Activated naive CD4-positive, alpha-beta T cell treated with anti-CD3 and anti-CD28 coated beads, Interleukin-2, amount 50 U/mL, for 16 hours (primary cell): ENCODE results near the gene ZNF823.
"Not testable (repeated sequence)": the region's sequence is repeated elsewhere in the genome, so short reads cannot be mapped to it uniquely, and the experiment has no call there.

ENCODE experiments used
- DNase-seq: peaks from one replicate; pipeline ENCODE4 v3.0.0-alpha.2; 2020

Gene ZNF823

DNA sequence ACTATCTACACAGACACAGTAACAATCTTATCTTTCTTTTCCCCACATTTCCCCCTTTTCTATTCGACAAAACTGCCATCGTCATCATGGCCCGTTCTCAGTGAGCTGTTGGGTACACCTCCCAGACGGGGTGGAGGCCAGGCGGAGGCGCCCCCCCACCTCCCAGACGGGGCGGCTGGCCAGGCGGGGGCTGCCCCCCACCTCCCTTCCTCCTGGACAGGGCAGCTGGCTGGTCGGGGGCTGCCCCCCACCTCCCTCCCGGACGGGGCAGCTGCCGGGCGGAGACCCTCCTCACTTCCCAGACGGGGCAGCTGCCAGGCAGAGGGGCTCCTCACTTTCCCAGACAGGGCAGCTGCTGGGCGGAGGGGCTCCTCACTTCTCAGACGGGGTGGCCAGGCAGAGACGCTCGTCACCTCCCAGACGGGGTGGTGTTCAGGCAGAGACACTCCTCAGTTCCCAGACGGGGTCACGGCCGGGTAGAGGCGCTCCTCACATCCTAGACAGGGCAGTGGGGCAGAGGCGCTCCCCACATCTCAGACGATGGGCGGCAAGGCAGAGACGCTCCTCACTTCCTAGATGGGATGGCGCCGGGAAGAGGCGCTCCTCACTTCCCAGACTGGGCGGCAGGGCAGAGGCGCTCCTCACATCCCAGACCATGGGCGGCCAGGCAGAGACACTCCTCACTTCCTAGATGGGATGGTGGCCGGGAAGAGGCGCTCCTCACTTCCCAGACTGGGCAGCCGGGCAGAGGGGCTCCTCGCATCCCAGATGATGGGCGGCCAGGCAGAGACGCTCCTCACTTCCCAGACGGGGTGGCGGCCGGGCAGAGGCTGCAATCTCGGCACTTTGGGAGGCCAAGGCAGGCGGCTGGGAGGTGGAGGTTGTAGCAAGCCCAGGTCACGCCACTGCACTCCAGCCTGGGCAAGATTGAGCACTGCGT lies 61.8 kb downstream of the ZNF823 start:
- not testable (repeated sequence) for DNase-seq

DNA sequence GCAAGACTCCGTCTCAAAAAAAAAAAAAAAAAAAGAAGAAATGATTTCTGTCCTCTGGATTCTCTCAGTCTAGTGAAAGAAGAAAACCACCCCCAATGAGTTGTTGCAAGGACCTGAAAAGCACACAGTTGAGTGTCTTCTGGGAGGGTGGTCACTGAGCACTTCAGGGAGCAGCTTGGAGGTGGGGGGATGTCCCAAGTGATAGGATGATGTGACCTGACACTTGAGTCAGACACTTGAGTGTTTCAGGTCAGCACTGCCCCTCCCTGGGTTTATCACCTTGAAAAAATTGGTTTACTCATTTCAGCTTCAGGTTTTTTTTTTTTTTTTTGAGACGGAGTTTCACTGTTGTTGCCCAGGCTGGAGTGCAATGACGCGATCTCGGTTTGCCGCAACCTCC lies 63.2 kb downstream of the ZNF823 start:
- DNase-seq, result no peak

DNA sequence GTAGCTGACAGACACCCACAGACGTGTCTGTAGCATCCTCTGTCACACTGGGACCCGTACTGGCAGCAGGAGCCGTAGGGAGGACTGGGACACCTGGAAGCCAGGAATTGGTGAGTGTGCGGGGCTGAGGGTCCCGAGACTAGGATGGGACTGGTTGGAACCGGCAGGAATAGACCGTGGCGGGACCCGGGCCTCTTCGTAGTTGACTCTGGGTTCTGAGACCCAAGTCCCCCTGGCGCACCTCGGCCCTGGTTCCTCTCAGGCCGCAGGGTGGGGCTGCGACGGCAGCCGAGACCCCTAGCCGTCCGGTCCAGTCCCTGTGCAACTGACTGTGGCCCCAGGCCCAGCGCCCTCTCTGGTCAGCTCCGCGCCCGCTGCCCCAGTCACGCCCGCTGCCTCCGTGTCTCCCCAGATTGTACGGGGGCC lies 64.7 kb downstream of the ZNF823 start:
- DNase-seq, result no peak

DNA sequence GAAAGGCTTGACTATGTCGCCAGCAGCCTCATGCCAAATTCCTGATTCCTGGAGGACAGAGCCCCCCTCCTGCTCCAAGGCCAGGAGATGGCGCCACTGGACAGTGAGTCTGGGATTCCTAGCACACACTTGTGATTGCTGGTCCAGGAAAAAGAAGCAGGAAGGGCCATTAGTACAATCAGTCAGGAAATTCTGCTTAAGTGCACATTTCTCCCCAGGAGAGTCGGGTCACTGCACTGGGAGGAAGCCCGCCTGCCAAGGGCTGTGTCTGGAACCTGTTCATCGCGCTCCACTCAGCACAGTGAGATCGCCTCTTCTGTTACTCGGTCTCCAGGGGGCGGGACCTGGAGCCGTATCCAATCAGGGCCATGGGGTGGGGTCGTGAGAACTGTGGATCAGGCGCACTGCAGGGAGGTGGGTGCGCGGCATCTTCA lies 65.1 kb downstream of the ZNF823 start:
- no peak for DNase-seq
